A549 (cell line): Measurements from ENCODE around the gene SLC26A3.

Source experiments
- CEBPB ChIP-seq, 2 experiments: fragments of >200 bp in 1 of 2; sonication (Bioruptor Twin) in 1 of 2; formaldehyde crosslinking in 1 of 2; IDR thresholded peaks; 2 replicates each; pipeline ENCODE4 v1.6.1; 2012 to 2016
- CTCF ChIP-seq: fragments of >200 bp; sonication (Bioruptor Twin); formaldehyde crosslinking; IDR thresholded peaks from 3 replicates; pipeline ENCODE4 v1.5.1; 2016
- JUN ChIP-seq, 2 experiments: fragments of >200 bp; sonication (Bioruptor Twin); formaldehyde crosslinking; IDR thresholded peaks; 2 replicates in 1 of 2; 3 replicates in 1 of 2; pipeline ENCODE4 v1.6.1; 2016 to 2017
- MAFK ChIP-seq: fragments of 450-650 bp; IDR thresholded peaks from 2 replicates; pipeline ENCODE4 v1.6.1; 2014; ENCODE audit not compliant: partially characterized antibody
- MAX ChIP-seq: IDR thresholded peaks from 2 replicates; pipeline ENCODE4 v1.6.1; 2012
- POLR2A ChIP-seq: IDR thresholded peaks from 2 replicates; pipeline ENCODE4 v1.6.1; 2012; ENCODE audit warnings: mild to moderate bottlenecking, low read length
- RAD21 ChIP-seq, 2 experiments: fragments of >200 bp in 1 of 2; sonication (Bioruptor Twin) in 1 of 2; formaldehyde crosslinking in 1 of 2; IDR thresholded peaks in 1 of 2; conservative IDR thresholded peaks in 1 of 2; 2 replicates in 1 of 2; 3 replicates in 1 of 2; pipeline ENCODE4 v1.6.1; 2012 to 2018; ENCODE audit warnings: inconsistent platforms in 1 of 2
- USF2 ChIP-seq: fragments of 450-650 bp; IDR thresholded peaks from 2 replicates; pipeline ENCODE4 v1.6.1; 2014; ENCODE audit warnings: antibody characterized with exemption

GRCh38 chr7:107846324-107846723 is 43.3 kb upstream of the SLC26A3 start:
- TF ChIP-seq CTCF (no peak), CEBPB (IDR thresholded peaks at IDR 0.05) (no peak), POLR2A (no peak), USF2 (no peak), MAX (no peak), RAD21 (conservative IDR thresholded peaks at IDR 0.05 in 1 of 2, IDR thresholded peaks at IDR 0.05 in 1 of 2) (no peak), MAFK (no peak), JUN (IDR thresholded peaks at IDR 0.05) (no peak)
